ENCODE results near the gene SLC25A24.
"Not testable (repeated sequence)": the region's sequence is repeated elsewhere in the genome, so short reads cannot be mapped to it uniquely, and the experiment has no call there.

DNA sequence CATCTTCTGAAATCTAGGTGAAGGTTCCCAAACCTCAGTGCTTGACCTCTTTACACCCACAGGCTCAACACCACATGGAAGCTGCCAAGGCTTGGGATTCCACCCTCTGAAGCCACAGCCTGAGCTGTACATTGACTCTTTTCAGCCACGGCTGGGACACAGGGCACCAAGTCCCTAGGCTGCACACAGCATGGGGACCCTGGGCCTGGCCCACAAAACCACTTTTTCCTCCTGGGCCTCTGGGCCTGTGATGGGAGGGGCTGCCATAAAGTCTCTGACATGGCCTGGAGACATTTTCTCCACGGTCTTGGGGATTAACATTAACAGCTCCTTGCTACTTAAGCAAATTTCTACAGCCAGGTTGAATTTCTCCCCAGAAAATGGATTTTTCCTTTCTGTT lies 67.8 kb downstream of the SLC25A24 start:
- TF ChIP-seq, protein P1, sequence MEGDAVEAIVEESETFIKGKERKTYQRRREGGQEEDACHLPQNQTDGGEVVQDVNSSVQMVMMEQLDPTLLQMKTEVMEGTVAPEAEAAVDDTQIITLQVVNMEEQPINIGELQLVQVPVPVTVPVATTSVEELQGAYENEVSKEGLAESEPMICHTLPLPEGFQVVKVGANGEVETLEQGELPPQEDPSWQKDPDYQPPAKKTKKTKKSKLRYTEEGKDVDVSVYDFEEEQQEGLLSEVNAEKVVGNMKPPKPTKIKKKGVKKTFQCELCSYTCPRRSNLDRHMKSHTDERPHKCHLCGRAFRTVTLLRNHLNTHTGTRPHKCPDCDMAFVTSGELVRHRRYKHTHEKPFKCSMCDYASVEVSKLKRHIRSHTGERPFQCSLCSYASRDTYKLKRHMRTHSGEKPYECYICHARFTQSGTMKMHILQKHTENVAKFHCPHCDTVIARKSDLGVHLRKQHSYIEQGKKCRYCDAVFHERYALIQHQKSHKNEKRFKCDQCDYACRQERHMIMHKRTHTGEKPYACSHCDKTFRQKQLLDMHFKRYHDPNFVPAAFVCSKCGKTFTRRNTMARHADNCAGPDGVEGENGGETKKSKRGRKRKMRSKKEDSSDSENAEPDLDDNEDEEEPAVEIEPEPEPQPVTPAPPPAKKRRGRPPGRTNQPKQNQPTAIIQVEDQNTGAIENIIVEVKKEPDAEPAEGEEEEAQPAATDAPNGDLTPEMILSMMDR (IDR thresholded peaks at IDR 0.05; ENCODE audit: low read length) = not testable (repeated sequence)
- not testable (repeated sequence) for TF ChIP-seq EZH2 (IDR thresholded peaks at IDR 0.05; ENCODE audit: borderline replicate concordance, low read length)

Data from OCI-LY1 (cell line).